ENCODE measurements around the gene UPF3A. TPM values are rescaled to one million over a fixed set of nuclear protein-coding genes. Genes with fewer than 3 reads are reported as not detected.

The UPF3A gene
- total and polyA plus RNA-seq, 2 experiments from 2014 or later = 45.0 to 174 TPM

DNA sequence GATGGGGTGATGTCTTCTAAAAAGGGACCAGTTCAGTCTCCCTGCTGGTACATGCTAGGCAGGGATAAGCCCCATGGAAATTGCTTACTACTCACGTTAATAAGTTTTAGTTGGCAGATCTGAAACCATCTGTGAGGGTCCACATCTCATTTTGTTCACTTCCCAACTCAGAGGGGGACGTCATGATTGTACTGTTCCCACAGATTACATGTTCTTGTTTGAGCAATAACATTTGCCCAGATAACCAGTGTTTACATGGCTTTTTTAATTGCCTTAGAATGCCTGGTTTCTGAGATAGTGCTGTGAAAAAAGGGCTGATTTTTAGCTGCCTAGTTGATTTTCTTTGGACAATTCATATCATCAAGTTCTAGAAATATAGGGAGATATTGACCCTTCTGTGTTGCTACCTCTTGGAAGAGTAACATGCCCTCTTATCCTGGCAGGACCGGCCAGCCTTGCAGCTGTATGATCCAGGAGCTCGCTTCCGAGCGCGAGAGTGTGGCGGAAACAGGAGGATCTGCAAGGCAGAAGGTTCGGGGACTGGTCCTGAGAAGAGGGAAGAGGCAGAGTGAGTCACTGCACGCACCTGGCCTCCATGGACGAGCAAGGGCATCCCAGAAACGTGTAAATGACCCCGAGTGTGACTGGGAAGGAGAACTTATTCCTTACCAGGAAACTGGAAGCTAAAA, 23.1 kb downstream of the UPF3A start:
- no peak overlapping the region for H3K4me2 ChIP-seq
- Mint-ChIP-seq H3K4me1 (no peaks in the 10 kb centered on the region), H3K4me3 (no peak overlapping the region), H3K9me3 (no peaks in the 10 kb centered on the region), H3K36me3 (ENCODE audit: low read depth) (peaks cover 63% of the 10 kb centered on the region), H3K27ac (no peak overlapping the region), H3K27me3 (ENCODE audit: insufficient read depth, low read depth, poor library complexity) (peaks cover 5% of the 10 kb centered on the region)
- peaks cover 36% of the 10 kb centered on the region for H3K36me3 ChIP-seq (ENCODE audit: insufficient read depth)
- H3K27ac ChIP-seq (ENCODE audit: low read depth) = no peak overlapping the region
- DNase-seq (ENCODE audit: low spot score) (no peak), ATAC-seq (no peak)
- H2AFZ ChIP-seq = no peak overlapping the region
- H4K20me1 ChIP-seq (replicated peaks; ENCODE audit: insufficient read depth) = peaks cover 7% of the 10 kb centered on the region; the same call in 1 of the 2 replicates
- H3K9me2 ChIP-seq (ENCODE audit: insufficient read depth) = no peaks in the 10 kb centered on the region
- H3K4me1 ChIP-seq (ENCODE audit: insufficient read depth) = no peaks in the 10 kb centered on the region
- H3K4me3 ChIP-seq = no peak overlapping the region
- no peaks in the 10 kb centered on the region for H3K79me2 ChIP-seq (replicated peaks; ENCODE audit: insufficient read depth)
- no peaks in the 10 kb centered on the region for H3F3A ChIP-seq (replicated peaks; ENCODE audit: low read depth)
- TF ChIP-seq, protein P1, sequence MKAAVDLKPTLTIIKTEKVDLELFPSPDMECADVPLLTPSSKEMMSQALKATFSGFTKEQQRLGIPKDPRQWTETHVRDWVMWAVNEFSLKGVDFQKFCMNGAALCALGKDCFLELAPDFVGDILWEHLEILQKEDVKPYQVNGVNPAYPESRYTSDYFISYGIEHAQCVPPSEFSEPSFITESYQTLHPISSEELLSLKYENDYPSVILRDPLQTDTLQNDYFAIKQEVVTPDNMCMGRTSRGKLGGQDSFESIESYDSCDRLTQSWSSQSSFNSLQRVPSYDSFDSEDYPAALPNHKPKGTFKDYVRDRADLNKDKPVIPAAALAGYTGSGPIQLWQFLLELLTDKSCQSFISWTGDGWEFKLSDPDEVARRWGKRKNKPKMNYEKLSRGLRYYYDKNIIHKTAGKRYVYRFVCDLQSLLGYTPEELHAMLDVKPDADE (IDR thresholded peaks at IDR 0.05) = no peak
- TF ChIP-seq NANOG (IDR thresholded peaks at IDR 0.05; ENCODE audit: borderline replicate concordance) (no peak), CREB1 (CRISPR knock-in tag; IDR thresholded peaks at IDR 0.05; ENCODE audit: low read depth) (no peak), STAT1 (IDR thresholded peaks at IDR 0.05; ENCODE audit: unreplicated experiment) (no peak), POLR2AphosphoS5 (IDR thresholded peaks at IDR 0.05; ENCODE audit: low read depth) (no peak), JUNB (IDR thresholded peaks at IDR 0.05; ENCODE audit: unreplicated experiment) (no peak), EZH2 (IDR thresholded peaks at IDR 0.05; ENCODE audit: low read depth, unreplicated experiment) (no peak), EZH2phosphoT487 (IDR thresholded peaks at IDR 0.05; ENCODE audit: unreplicated experiment) (no peak)
- no peaks in the 10 kb centered on the region for H3K27me3 ChIP-seq (ENCODE audit: insufficient read depth)

DNA sequence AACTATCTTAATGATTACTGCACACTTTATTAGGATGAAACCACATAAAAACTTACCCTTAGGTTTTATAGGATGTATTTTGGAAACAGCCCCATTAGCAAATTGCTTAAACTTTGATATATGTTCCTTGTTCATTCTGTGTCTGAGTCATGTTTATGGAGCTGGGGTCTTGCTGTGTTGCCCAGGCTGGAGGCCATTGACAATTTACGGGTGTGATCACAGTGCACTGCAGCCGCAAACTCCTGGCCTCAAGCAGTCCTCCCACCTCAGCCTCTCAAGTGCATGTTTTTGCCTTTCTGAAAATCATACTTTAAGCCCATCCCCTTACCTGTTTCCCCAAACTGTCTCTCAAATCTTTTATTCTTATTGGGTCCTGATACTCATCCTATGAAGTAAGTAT, 27.7 kb downstream of the UPF3A start:
- no peak overlapping the region for H3K4me3 Mint-ChIP-seq
- peaks cover 8% of the 10 kb centered on the region for H3K27me3 Mint-ChIP-seq (ENCODE audit: insufficient read depth, low read depth, poor library complexity)
- no peak overlapping the region for H3K4me3 ChIP-seq
- ATAC-seq = no peak
- no peak overlapping the region for H3K27ac ChIP-seq (ENCODE audit: low read depth)
- no peak for TF ChIP-seq EZH2 (IDR thresholded peaks at IDR 0.05; ENCODE audit: low read depth, unreplicated experiment)
- no peak for TF ChIP-seq CREB1 (CRISPR knock-in tag; IDR thresholded peaks at IDR 0.05; ENCODE audit: low read depth)
- no peak for TF ChIP-seq ZNF331 (CRISPR knock-in tag; IDR thresholded peaks at IDR 0.05; ENCODE audit: low read depth)
- TF ChIP-seq, protein P2, sequence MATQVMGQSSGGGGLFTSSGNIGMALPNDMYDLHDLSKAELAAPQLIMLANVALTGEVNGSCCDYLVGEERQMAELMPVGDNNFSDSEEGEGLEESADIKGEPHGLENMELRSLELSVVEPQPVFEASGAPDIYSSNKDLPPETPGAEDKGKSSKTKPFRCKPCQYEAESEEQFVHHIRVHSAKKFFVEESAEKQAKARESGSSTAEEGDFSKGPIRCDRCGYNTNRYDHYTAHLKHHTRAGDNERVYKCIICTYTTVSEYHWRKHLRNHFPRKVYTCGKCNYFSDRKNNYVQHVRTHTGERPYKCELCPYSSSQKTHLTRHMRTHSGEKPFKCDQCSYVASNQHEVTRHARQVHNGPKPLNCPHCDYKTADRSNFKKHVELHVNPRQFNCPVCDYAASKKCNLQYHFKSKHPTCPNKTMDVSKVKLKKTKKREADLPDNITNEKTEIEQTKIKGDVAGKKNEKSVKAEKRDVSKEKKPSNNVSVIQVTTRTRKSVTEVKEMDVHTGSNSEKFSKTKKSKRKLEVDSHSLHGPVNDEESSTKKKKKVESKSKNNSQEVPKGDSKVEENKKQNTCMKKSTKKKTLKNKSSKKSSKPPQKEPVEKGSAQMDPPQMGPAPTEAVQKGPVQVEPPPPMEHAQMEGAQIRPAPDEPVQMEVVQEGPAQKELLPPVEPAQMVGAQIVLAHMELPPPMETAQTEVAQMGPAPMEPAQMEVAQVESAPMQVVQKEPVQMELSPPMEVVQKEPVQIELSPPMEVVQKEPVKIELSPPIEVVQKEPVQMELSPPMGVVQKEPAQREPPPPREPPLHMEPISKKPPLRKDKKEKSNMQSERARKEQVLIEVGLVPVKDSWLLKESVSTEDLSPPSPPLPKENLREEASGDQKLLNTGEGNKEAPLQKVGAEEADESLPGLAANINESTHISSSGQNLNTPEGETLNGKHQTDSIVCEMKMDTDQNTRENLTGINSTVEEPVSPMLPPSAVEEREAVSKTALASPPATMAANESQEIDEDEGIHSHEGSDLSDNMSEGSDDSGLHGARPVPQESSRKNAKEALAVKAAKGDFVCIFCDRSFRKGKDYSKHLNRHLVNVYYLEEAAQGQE (IDR thresholded peaks at IDR 0.05; ENCODE audit: unreplicated experiment) = no peak
- peaks cover 3% of the 10 kb centered on the region; the same call in 1 of the 2 replicates for H3K4me1 ChIP-seq (ENCODE audit: insufficient read depth)
- H3K36me3 ChIP-seq (ENCODE audit: insufficient read depth) = peaks cover 12% of the 10 kb centered on the region; the same call in 1 of the 2 replicates
- no peak for DNase-seq (ENCODE audit: low spot score)
- no peaks in the 10 kb centered on the region for H3K9me2 ChIP-seq (ENCODE audit: insufficient read depth)
- H3K27me3 ChIP-seq (ENCODE audit: insufficient read depth) = no peaks in the 10 kb centered on the region
- H3K9me3 Mint-ChIP-seq = no peaks in the 10 kb centered on the region
- H3K27ac Mint-ChIP-seq = no peak overlapping the region
- peaks cover 30% of the 10 kb centered on the region for H3K36me3 Mint-ChIP-seq (ENCODE audit: low read depth)
- H4K20me1 ChIP-seq (replicated peaks; ENCODE audit: insufficient read depth) = no peaks in the 10 kb centered on the region; the same call in 1 of the 2 replicates
- H3K4me2 ChIP-seq = no peak overlapping the region
- H3F3A ChIP-seq (replicated peaks; ENCODE audit: low read depth) = no peaks in the 10 kb centered on the region; the same call in 1 of the 2 replicates
- H3K4me1 Mint-ChIP-seq = peaks cover 10% of the 10 kb centered on the region; the same call in 2 of the 3 replicates
- no peaks in the 10 kb centered on the region for H3K79me2 ChIP-seq (replicated peaks; ENCODE audit: insufficient read depth)
- no peak overlapping the region for H2AFZ ChIP-seq
